ENCODE measurements around the gene MAGI1.
"Not testable (repeated sequence)": the region's sequence is repeated elsewhere in the genome, so short reads cannot be mapped to it uniquely, and the experiment has no call there.

The MAGI1 gene

DNA sequence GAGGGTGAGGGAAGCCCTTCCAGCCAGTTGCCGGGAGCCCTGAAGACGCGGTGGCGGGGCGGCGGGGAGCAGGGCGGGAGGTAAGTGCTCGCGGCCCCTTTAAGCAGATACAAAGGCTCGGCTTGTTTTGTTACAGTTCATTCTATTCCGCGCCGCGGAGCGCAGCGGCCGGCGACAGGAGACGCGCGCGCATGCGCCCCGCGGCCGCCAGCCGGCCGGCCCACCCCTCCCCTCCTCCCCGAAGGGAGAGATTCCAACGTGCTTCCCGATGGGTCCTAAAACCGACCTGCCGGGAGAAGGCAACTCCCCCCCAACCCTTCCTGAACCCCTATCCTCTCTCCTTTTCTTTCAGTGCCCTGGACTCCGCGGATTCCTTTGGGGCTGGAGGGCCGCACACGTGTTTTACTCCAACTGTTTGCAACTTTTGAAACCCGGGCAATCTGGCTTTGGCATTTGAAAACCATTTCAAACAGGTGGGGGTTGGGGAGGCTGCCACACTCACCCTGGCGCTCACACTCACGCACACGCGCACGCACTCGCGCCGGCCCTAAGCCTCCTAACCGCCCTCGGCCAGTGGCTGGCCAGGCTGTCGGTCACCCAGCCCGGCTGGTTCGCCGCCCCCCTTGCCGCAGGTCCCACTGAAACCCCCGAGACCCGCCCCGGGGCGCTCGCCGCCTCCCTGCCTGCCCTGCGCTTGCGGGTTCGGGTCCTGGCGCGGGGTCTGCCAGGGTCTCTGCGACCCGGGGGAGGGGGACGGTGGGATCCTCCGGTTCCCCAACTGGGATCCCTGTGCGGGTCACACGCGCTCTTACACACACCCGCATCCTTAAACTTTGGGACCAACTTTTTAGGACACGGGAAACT is at the start of gene MAGI1:
Gene MAGI1, minus strand, starts transcription at position 193 of the 864 bp plus-strand sequence. CDS start 610 bp downstream, outside the sequence.
- no peak for DNase-seq

DNA sequence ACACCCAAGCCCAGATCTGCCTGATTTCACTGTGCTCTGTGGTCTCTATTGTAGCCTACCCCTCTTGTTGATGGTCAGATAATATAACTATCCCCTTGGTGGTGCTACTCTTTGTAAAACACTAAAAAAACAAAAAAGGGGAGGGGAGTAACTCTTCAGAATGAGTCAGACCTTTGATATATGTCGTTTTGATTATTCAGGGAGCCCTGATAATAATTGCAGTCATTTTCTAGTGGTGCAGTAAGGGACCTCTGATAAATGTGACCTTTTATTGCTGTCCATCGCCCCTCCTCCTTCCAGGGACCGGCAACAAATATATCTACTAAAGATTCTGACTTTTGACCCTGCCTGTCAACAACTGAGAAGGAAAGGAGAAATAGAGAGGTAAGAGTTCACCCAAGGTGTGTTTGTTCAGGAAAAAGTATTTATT is 45.1 kb upstream of the MAGI1 start:
- no peak for DNase-seq

DNA sequence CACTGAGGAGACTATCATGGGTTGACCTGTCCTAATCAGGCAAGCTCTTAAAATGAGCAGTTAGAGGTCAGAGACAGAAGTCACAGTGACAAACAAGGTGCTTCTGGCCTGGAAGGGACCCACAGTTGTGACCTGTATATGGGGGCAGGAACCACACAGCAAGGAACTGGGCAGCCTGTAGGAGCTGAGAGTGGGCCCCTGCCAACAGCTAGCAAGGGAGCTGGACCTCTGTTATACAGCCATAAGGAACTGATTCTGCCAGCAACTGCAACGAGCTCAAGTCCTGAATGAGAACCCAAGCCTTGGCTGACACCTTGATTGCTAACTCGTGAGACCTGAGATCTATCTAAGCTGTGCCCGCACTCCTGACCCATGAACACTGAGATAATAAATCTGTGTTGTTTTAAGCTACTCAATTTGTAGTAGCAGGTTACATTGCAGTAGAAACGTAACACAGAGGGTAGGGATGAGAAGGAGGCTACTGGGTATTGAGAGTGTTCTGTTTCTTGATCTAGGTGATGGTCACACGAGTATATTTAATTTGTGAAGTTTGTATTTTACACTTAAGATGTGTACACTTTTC is 44.5 kb upstream of the MAGI1 start:
- no peak for DNase-seq

DNA sequence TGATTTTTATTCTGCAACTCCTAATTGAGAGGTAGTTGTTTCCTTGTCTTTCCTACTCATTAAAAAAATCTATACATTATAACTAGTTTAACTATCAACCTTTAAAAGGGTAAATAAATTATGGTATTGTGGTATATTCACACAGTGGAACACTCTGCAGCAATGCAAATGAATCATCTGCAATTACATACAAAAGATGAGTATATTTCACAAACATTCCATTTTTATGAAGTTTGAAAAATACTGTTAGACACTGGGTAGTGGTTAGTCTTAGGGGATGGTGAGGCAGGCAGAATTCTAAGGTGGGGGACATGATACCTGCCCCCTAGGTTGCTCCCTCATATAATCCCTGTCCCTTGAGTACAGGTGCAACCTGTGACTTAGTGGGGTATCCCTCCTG is 44.0 kb upstream of the MAGI1 start:
- no peak for DNase-seq

DNA sequence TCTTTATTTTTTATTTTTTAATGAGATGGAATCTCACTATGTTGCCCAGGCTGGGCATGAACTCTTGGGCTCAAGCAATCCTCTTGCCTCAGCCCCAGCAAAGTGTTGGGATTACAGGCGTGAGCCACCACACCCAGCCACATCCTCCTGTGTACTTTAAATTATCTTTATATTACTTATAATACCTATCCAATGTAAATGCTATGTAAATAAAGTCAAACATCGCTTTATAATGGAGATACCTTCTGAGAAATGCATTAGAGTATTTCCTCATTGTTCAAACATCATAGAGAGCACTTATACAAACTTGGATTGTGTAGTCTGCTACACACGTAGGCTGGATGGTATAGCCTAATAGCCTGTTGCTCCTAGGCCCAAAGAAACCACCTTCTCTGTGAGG is 41.4 kb upstream of the MAGI1 start:
- DNase-seq: no peak

DNA sequence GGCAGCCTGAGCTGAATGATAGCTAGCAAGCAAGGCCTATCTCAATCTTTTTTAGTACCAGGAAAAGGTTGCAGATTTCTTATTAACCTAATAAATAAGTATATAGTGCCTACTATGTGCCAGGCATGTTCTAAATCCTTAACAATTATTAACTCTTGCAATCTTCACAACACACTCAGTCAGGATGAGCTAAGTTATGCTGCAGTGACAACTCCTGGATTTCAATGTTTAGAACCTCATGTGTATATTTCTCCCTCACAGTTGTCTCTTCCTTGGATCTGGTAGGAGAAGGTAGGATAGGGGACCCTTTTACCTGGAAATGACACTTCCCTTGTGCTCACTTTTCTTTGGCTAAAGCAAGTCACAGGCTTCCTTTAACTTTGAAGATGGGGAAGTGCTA is 39.3 kb upstream of the MAGI1 start:
- DNase-seq: no peak

DNA sequence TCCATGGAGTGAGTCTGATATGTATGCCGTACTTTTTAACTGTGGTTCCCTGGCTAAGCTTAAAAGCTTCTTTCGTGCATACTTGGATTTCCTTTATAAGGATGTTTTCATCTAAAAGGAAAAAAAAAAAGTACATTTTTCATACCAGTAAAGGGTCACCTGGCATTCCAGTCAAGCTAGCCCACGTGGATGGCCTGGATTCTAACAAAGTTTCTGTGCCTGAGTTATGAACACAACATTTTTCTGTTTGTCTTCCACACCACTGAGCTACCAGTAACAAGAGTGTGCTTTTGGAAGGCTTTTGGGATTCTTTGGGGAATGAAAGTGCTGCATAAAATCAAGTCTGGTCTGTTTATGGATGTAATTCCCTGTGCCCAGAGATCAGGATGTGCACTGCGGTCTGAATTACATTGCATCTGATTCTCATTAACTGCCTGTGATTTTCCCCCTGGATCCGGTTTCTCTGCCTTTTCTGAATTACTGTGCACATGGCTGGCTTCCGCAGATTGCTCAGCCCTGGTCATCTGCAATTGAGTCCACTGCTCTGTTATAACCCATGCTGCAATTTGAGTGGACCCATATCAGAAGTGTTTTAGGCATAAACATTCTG is 38.2 kb upstream of the MAGI1 start:
- DNase-seq: no peak

DNA sequence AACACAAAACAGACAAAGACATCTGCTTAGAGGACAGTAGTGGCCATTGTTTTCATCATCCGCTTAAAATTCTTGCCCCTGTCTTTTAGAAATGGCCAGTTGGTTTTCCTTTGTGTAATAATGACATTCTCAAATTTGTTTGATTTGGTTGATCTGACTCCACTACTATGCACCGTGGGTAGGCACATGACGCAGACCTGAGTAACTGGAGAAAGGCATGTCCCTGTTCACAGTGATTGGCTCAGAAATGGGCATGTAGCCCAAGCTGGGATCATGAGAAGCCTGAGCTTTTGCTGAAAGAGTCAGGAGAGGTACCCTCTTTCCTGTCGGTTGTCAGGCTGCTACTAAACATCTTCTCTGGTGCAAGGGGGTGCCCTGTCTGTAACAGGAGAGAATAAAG is 36.6 kb upstream of the MAGI1 start:
- no peak for DNase-seq

DNA sequence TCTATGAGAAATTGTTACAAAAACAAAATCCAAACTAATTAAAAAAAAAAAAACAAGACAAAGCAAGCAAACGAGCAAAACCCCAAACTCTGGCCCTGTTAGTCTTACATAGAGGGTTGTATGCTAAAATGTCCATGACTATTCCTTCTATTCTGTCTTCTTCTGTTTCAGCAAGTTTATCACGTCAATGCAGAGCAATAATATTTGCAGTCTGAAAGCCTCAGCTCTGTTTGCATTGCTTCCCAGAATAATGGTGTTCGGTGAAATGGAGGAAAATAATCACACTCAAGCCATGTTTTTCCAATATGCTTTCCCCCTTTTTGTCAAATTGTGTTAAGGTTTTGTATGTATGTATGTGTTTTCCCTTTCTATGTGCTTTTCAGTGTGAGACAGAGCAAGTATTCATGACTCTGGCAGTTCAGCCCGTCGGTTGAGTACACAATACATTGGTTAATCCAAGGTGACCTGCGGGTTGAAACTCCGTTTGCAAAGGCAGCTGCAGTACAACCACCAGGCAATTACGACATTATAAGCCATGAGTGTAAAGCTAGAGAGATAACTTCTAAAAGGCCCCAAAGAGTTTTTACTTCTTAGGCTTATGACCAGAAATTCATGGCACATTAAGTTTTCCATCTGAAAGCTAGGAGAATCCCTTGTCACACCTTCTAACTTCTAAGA is 34.9 kb upstream of the MAGI1 start:
- no peak for DNase-seq

DNA sequence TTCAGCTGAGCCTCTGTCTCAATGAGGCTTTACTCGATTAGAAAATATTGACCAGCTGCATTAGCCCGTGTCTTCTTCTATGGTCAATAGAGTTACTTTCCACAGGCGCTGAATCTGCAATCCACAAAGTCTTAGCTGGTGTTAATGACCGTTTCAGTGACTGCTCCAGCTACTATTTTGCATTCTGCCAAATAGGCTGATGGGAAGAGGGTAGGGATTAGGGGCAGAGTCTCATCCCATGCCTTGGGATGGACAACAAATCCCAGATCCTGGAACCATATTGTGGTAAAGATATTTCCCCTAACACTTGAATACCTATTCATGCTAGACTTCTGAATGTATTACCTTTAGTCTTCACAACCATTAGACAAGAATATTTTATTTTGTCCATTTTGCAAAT is 29.5 kb upstream of the MAGI1 start:
- no peak for DNase-seq

DNA sequence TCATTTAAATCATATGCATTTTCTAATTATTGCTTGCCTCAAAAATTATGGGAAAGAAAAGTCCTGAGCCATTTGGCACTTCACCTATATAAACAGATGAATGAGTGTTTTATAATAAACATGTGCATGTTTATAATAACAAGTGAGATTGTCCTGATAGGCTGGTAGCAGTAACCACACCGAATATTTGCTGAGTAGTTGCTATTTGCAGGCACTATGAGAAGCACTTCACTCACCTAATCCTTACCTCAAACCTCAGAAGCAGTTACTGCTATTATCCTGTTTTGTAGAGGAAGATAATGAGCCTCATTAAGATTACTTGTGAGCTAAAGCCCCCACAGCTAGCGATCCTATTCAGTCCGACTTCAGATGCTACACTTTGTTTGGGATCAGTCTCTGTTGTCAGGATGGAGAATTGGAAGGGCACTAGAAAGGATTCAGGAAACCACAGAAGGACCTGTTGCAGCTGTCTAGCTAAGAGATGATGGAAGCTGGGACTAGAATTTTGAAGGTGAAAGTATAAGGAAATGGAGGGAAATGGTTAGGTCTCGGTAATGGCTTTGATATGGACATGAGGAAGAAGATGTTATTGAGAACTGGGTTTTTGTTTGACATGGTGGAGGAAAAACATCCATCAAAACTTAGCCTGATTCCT is 28.4 kb upstream of the MAGI1 start:
- DNase-seq: no peak

DNA sequence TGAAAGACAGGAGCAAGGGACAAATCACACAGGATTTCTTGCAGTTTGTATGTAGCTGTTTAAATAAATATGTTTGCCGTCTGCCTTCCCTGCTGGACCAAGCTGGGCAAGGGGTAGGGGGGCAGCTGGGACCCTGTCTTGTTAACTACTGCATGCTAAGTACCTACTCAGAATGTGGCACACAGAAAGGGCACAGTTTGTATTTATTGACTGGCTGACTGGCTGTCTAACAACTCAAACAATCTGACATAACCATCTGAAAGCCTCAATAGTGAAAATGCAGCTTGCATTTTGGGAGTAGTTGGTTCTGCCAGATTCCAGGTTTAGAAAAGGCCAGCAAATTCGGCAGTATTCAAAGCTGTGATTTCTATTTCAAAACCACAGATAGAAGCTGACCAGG is 16.6 kb upstream of the MAGI1 start:
- DNase-seq: no peak

DNA sequence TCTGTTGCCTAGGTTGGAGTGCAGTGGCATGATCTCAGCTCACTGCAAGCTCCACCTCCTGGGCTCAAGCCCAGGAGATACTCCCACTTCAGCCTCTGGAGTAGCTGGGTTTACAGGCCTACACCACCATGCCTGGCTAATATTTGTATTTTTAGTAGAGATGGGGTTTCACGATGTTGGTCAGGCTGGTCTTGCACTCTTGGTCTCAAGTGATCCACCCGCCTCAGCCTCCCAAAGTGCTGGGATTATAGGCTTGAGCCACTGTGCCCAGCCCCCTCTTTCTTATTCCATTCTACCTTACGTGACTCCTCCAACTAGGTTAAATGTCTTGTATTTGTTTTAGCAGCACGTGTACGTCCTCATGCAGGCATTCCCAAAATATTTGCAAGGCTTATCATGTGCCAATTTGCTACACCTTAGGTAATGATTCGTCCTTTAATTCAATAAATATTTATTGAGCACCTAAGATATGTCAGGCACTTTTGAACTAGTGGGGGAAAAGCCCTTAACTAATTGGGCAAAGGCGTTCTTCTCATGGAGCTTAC is 14.9 kb upstream of the MAGI1 start:
- DNase-seq: no peak

DNA sequence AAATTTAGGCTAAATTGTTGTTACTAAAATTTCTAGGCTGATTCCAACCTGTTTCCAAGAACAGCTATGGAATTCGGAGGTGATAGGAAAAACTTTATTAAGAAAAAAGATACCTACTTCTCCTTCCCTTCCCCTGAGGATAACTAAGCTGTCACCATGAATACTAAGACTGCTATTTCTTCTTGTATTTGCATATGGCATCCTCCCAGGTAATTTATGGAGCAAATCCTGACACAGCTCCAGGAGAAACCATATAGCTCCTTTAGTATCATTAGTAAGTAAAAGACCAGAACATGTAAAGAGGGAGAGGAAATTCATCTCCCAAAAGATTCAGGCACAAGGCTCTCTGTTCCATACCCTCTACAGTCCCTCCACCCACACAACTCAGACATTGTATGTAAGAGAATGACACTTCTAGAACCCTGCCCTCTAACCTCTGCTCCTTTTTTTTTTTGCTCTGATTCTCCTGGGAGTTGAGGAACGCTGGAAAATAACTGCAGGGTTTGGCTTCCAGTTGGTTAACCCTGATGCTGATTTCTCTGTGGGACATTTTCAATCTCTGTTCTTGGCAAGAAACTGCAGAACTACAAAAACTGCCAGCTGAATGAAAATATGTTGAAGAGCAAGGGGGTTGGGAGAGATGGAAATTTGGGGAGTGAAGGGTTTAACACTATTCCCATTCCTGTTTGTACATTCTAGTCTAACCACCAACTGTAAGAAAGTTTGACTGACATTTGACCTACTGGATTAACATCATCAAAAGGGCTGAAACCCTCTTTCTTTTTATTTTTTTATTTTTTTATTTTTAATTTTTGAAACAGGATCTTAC is 14.2 kb upstream of the MAGI1 start:
- DNase-seq: no peak

DNA sequence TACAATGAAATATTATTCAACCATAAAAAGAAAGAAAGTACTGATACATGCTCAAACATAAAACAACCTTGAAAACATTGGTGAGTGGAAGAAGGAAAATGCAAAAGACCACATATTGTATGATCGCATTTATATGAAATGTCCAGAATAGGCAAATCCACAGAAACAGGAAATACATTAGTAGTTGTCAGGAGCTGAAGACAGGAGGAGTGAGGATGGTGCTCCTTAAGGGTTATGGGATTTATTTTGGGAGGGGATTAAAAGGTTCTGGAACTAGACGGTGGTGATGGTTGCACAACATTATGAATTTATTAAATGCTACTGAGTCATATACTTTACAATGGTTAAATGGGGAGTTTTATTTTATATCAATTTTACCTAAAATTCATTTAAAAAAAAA is 12.1 kb upstream of the MAGI1 start:
- DNase-seq: no peak

DNA sequence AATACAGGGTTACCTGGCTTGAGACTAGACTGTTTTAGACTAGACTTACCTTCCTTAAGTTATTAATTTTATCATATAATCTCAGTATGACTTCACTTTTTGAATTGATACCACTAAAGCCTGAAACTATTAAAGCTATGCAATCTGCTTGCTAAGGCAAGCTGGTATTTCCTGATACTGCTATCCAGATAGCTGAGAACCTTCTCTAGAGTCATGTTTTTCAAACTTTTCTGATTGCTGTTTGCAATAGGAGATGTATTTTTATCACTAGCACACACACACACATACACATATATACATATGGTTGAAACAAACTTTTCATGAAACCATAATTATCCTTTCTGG is 9.3 kb upstream of the MAGI1 start:
- DNase-seq: no peak

DNA sequence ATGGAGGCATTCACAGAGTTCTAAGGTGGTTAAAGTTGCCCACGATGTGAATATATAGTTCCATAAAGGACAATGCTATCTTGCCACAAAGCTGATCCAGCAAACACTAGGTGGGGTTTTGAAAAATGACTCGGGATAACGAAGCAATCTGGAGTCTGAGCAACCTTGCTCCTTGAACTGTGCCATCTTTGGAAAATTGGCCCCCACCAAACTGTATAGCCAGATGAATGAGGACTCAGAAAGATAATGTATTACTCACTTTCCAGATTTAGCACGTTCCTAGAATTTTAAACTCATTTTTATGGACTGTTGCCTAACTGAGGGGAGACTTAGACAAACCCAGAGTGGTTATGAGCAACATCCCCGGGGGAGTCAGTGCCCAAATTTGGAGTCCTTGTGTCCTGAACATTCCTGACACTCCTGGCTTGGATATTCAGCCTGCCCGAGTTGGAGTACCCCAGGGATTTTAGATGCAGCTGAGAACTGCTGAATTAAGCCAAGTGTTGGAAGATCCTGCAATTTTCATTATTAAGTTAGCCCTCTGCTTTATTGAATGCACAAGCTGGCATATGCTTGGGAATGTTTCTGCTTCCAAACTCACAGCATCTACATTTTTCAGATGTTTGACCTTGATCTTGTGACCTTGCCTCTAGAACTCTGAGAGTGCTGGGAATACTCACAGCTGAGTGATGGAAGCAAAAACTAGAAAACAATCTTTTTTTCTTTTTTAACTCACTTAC is 8.8 kb upstream of the MAGI1 start:
- DNase-seq: no peak

DNA sequence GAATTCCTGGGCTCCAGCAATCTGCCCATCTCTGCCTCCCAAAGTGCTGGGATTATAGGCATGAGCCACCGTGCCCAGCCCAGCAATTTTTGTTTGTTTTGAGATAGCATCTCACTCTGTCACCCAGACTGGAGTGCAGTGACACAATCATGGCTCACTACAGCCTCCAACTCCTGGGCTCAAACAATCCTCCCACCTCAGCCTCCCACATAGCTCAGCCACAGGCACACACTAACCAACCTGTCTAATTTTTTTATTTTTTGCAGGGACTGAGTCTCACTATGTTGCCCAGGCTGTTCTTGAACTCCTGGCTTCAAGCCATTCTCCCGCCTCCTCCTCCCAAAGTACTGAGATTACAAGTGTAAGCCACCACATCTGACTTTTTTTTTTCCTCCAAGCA is 7.6 kb upstream of the MAGI1 start:
- DNase-seq: not testable (repeated sequence)

DNA sequence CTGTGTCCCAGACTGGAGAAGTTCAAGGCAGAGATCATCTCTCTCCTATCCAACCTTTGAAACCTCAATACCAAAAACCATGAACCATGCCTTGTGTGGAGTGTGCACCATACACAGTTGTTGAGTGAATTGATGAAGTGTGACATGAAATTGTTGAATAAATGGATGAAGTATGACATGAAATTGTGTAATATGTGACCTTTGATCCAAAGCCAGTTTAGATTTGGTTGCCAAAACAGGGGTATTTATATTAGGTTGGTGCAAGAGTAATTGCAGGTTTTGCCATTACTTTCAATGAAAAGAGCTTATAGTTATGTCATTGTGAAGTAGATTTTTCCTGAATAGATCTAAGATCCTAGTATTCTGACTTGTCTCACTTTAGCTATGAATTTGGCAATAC is 3.1 kb upstream of the MAGI1 start:
- no peak for DNase-seq

DNA sequence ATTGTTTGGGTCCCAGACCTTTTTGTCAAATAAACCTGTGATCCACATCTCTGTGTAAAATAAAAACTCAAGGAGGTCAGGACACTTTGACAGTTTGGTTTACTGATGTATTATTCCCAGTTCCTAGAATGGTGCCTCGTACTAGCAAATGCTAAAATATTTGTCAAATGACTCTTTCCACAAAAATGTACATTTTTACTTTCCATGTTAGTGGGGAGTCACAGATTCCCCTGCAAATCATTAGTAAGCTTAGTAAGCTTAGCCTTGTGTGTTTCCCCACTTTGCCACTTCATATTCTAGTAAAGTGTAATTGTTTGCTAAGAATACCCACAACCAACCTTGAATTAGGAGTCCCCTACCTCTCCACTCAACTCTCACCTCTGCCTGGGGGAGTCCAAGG is 2.4 kb upstream of the MAGI1 start:
- no peak for DNase-seq

DNA sequence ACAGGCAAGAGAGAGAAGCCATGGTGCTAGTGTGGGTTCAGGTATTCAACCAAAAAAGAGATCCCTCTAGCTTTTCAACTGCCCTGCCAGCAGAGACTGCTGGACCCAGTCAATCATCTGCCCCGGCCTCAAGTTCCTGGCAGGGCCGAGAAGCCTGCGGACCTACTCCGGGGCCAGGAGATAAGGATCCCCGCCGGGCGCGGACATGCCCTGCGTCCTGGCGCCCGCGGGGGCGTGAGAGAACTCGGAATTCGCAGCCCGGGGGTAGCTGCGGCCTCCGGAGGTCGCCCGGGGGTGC is 821 bp upstream of the MAGI1 start:
- DNase-seq: no peak

DNA sequence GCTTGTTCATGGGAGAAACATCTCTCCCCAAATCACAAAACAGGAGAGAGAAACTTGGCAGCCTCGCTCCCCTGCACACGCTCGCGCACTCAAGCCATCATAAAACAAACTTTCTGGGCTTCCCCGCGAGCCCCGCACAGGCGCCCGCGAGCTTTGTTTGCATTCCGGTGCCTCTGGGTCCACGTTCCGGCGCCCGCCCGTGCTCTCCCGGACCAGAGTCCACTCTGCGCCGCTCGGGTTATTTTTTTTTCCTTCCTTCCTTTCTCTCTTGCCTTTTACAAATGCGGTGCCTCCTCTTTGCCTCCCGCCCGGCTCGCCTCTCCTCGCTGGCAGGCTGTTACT is 363 bp downstream of the MAGI1 start:
- DNase-seq: no peak
